C4-2B (cell line): ENCODE measurements around the gene PRKD2.

ENCODE experiments used
- ZFX ChIP-seq: fragments of 450-650 bp; IDR thresholded peaks from 2 replicates; pipeline ENCODE4 v1.6.1; 2017
- TF ChIP-seq, protein P1 (sequence below): fragments of 450-650 bp; conservative IDR thresholded peaks from 2 replicates; pipeline ENCODE4 v1.5.1; 2017; ENCODE audit warnings: mild to moderate bottlenecking

DNA sequence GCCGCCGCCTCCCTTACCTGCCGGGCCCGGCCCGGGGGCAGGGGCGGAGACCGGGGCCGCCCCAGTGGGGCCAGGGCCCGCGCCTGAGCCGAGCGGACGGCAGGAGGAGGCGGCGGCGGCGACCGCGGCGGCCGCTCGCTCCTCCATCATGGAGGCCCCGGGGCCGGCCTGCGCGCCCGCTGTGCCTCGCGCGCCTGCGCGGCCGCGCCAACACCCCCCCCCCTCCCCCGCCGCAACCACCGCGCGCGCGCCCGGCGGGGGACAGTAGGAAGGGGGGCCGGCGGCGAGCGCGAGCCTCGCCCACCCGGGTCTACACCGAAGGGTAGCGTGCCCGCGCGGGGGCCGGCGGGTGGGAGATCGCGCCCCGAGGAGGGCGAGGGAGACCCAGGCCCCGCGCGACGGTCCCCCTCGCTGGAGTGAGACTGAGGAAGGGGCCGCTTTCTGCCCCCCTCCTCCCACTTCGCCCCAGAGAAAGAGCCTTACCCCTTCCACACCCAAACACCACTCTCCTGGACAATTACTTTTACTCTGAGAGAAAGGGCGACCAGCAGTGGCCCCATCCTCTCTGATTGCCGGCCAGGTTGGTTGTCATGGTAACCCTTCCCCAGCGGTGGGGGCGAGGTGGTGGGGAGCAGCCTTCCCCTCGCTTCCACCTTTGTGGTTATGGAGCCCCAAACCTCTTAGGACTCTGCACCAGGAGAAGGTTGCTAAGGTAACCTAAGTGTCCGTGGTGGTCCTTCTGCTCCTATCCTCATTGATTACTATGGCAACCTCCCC lies 29.6 kb upstream of the PRKD2 start, which contains the start of gene STRN4:
- TF ChIP-seq, protein P1, sequence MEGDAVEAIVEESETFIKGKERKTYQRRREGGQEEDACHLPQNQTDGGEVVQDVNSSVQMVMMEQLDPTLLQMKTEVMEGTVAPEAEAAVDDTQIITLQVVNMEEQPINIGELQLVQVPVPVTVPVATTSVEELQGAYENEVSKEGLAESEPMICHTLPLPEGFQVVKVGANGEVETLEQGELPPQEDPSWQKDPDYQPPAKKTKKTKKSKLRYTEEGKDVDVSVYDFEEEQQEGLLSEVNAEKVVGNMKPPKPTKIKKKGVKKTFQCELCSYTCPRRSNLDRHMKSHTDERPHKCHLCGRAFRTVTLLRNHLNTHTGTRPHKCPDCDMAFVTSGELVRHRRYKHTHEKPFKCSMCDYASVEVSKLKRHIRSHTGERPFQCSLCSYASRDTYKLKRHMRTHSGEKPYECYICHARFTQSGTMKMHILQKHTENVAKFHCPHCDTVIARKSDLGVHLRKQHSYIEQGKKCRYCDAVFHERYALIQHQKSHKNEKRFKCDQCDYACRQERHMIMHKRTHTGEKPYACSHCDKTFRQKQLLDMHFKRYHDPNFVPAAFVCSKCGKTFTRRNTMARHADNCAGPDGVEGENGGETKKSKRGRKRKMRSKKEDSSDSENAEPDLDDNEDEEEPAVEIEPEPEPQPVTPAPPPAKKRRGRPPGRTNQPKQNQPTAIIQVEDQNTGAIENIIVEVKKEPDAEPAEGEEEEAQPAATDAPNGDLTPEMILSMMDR = no peak
- peak; percentile 33; the same call in 1 of the 2 replicates for TF ChIP-seq ZFX
